ENCODE data around the gene KRT76. TPM values are rescaled to one million over a fixed set of nuclear protein-coding genes. Genes with fewer than 3 reads are reported as not detected.

The KRT76 gene
- total RNA-seq, 1 experiment from 2014 or later: not detected

- no peak overlapping the region for H2BK12ac ChIP-seq (ENCODE audit: insufficient read length, low read depth, low read length)
- no peaks in the 10 kb centered on the region for H3K27me3 ChIP-seq (ENCODE audit: insufficient read depth, low read length)
- H3K79me1 ChIP-seq (ENCODE audit: insufficient read depth, low read depth, low read length, poor library complexity, severe bottlenecking): no peaks in the 10 kb centered on the region
- H3K27ac ChIP-seq (ENCODE audit: insufficient read length, low read depth, low read length): no peak overlapping the region
- no peak overlapping the region for H3K56ac ChIP-seq (ENCODE audit: insufficient read length, low read depth, low read length)
- no peaks in the 10 kb centered on the region for H3K79me2 ChIP-seq (ENCODE audit: insufficient read depth, low read length)
- no peak overlapping the region for H4K91ac ChIP-seq (ENCODE audit: insufficient read length, low read depth, low read length)
- no peak overlapping the region for H2BK5ac ChIP-seq (ENCODE audit: insufficient read length, low read length)
- H4K8ac ChIP-seq (replicated peaks; ENCODE audit: insufficient read length, low read depth, low read length): no peak overlapping the region
- H3K4me2 ChIP-seq (ENCODE audit: insufficient read depth, insufficient read length, low read length): no peak overlapping the region
- H3K23me2 ChIP-seq (ENCODE audit: insufficient read length, low read depth, low read length, poor library complexity, severe bottlenecking): no peaks in the 10 kb centered on the region
- no peak overlapping the region for H2AK5ac ChIP-seq (ENCODE audit: insufficient read length, low read length)
- H4K5ac ChIP-seq (ENCODE audit: insufficient read length, low read depth, low read length): no peak overlapping the region
- H2BK20ac ChIP-seq (ENCODE audit: low read depth, low read length, poor library complexity, severe bottlenecking): no peak overlapping the region
- H3K9me3 ChIP-seq (ENCODE audit: control insufficient read depth, low read depth, low read length): no peaks in the 10 kb centered on the region
- H2AFZ ChIP-seq (ENCODE audit: low read length): no peak overlapping the region
- Mint-ChIP-seq H3K9me3 (peaks cover 17 to 32% of the 10 kb centered on the region in 2 experiments), H3K36me3 (ENCODE audit: insufficient read depth in 1 of 3, low read depth in 3 of 3) (peaks cover 0 to 3% (median 0%) of the 10 kb centered on the region in 3 experiments; a peak in 1 of 7 replicates), H3K27ac (no peak overlapping the region), H3K27me3 (ENCODE audit: low read depth) (peaks cover 23% of the 10 kb centered on the region), H3K4me3 (no peak overlapping the region), H3K4me1 (no peaks in the 10 kb centered on the region)
- H3T11ph ChIP-seq (ENCODE audit: low read length): no peak overlapping the region
- H2BK15ac ChIP-seq (ENCODE audit: low read depth, low read length): no peak overlapping the region
- WGBS (ENCODE audit: extremely low coverage, insufficient read length, low lambda C conversion rate): no CpG with 5 or more reads among the region's 2 CpGs
- H3K23ac ChIP-seq (ENCODE audit: insufficient read length, low read depth, low read length): no peak overlapping the region
- no peak for TF ChIP-seq CTCF (conservative IDR thresholded peaks at IDR 0.05)
- no peak overlapping the region for H2BK120ac ChIP-seq (ENCODE audit: low read depth, low read length, poor library complexity, severe bottlenecking)
- no peak for DNase-seq
- H3K4ac ChIP-seq (ENCODE audit: low read depth, low read length): no peak overlapping the region
- no peaks in the 10 kb centered on the region for H4K20me1 ChIP-seq (ENCODE audit: control insufficient read depth, insufficient read depth, insufficient read length)
- no peak overlapping the region for H3K18ac ChIP-seq (ENCODE audit: insufficient read length, low read depth, low read length)
- H3K9ac ChIP-seq (ENCODE audit: extremely low read depth, insufficient read length, low read length): no peak overlapping the region
- no peak overlapping the region for H3K14ac ChIP-seq (ENCODE audit: insufficient read depth, low read length)
- no peaks in the 10 kb centered on the region for H3K4me1 ChIP-seq (ENCODE audit: insufficient read depth, low read length)
Observed at GRCh38 chr12:52763991-52764390, 13.2 kb downstream of the KRT76 start.

Measured in H9 (cell line).